Globus pallidus (tissue), 1 donor: ENCODE measurements around the gene NEK7.

Experiments
- DNase-seq: peaks from one replicate; pipeline ENCODE4 v3.0.0-alpha.2; 2015; ENCODE audit warnings: low spot score

The NEK7 gene

GRCh38 chr1:198143797-198144196 lies 13.0 kb upstream of the NEK7 start:
- no peak for DNase-seq

DNA sequence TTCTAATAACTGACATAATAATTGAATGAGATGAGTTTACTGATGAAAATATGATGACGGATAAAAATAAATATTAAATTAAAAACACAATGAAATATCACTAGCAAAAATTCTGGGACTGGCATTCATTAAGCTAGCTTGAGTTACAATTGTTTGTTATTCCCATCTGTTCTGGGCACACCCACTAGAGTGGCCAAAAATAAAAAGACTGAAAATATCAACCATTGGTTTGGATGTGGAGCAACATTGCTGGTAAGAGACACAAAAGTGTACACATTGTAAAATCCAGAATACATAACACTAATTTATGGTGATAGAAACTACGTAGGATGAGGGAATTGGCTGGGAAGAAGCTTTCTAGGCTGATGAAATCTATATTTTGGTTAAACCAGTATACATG lies 9.6 kb upstream of the NEK7 start:
- DNase-seq: no peak

- DNase-seq: no peak
These were observed 6.4 kb upstream of the NEK7 start for GRCh38 chr1:198150369-198150768.

- DNase-seq: no peak
These were observed 5.1 kb upstream of the NEK7 start for GRCh38 chr1:198151688-198152087.

DNA sequence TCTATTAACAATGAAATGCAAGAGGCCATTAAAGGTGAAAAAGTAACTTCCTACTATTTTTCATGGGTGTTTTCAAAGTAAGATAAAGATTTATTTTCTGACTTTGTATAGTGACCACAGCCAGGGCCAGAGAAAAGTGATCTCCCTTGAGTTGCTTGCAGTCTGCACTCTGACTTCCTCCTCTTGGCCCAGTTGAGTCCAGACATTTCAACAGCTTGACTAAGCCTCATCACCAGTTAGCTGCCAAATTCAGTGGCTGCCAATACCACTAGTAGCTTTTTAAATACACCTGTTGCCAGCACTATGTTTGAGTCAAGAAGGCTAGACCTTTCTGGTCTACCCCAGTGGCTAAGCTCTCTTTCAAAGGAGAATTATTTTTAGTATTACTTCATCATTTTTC lies 3.7 kb upstream of the NEK7 start:
- DNase-seq: no peak

DNA sequence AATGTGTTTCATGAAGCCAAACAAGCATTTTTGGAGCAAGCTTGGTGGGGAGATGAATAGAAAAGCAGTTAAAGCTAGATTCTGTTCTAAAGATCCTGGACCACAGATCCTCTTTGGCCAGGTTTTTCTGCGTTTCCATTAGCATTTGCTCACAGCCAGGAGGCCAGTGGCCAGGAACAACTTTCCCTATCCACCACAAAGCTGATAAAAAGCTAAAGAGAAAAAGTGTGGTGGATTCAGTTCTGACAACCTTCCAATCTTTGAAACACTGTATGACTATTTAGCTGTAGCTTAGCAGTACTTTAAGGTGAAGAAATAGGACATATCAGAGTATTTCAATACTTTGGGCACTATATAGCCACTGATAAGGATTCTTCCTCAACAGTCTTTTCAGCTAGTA lies 3.0 kb upstream of the NEK7 start:
- DNase-seq: no peak

DNA sequence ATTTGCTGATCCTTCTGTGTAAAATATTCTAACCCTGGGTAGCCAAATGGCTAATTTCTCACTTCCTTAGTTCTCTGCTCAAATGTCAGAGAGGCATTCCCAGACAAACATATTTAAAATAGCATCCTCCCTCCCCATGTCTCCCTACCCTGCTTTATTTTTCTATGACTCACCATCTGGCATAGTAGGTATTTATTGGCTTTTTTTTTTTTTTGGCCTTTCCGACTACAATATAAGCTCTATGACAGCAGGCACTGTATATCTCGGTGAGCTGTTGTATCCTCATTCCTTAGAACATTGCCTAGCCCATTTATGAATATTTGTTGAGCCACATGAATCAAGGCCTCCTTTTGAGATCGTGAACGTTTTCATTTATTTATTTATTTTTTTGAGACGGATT lies 1.5 kb upstream of the NEK7 start:
- no peak for DNase-seq

DNA sequence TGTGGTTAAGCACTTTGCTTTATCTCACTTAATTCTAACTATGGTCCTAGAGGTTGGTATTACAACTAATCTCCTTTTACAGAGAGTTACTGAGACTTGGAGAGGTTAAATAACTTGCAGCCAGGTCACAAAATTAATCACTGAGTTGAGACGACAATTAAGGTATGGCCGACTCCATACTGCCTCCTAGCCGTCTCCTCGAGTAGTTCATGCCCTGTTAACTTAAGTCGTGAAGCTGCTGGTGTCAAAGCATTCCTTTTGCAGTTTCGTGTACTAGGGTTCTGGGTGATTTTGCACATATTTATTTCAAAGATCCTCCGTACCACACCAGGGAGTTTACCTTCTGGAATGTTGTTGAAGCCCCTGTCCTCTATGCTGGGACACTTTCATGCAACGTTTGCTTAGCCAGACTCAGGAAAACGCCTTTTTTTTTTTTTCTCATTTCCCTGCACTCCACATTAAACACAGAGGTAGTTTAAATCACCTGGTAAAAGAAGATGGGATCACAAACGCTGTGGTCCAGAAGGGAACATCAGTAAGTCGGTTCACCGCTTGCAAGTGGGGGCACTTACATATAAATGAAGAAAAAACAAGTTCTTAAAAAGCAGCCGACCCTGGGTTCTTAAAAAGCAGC lies 570 bp upstream of the NEK7 start:
- peak; percentile 50 for DNase-seq

- DNase-seq: peak; percentile 96
These were observed 546 bp downstream of the NEK7 start for GRCh38 chr1:198157241-198157846.

GRCh38 chr1:198157847-198158725 lies 1.3 kb downstream of the NEK7 start:
- peak; percentile 43 for DNase-seq

GRCh38 chr1:198158735-198159589 lies 2.2 kb downstream of the NEK7 start:
- peak; percentile 92 for DNase-seq

DNA sequence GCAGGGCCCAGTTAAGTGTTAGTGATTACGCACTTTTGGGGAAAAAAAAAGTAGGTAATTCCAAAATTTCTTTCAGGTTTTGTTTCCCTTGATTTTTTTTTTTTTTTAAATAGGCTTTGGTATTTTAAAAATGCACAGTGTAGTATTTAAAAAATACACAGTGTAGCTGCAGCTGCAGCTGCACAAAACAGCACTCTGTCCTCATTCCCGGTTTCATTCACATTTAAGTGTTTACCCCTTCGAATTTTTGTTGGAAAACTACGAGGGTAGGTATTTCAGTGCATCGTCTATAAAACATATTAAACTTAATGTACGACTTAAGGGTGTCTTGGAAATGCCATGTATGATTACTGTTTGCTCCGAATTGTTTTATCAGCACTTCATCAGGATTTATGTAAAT lies 3.4 kb downstream of the NEK7 start:
- no peak for DNase-seq

GRCh38 chr1:198160946-198161614 lies 4.3 kb downstream of the NEK7 start:
- no peak for DNase-seq

DNA sequence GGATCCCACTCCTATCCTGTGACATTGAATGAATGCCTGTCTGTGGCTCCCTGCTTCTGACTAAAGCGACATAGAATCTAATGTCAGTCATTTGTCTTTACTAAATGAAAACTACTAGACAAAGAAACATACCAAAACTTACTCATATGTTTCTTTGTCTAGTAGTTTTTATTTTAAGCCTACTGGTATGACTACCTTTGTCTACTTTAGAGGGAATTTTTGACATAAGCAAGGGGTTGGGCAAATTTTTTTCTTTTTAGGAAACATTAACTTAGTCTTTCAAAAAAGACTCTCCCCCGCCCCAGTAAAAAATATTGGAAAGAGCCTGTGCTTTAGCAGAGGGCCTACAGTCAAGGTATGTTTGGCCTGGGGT lies 4.9 kb downstream of the NEK7 start:
- no peak for DNase-seq

DNA sequence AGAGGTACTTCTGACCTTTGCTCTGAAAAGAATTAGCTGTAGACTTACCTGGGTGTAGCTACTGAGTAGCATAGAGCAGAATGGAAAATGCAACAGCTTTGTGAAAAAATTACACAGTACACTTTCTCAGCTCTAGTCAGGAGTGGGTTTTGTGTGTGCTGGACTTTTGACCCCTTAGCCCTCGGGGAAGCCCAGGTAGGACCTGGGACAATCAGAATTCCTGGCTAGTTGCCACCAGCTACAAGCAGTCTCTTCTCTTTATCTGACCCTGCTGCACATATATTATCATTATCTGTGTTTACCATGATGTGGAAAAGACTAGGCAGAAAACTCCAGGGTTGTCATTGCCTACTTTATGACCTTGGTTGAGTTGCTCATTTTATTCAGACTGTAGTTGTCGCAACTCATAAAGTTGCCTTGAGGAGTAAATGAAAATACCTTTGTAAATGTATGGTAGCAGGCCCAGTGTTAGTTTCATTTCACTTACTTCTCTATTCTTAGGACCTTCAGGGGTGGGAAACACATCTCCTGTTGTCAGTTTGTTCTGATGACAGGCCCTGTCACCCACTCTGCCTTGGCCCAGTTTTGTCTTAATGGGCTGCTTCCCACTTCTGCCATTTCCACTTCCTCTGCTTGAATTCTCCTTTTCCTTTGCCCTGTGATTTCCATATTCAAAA lies 5.4 kb downstream of the NEK7 start:
- peak; percentile 14 for DNase-seq

GRCh38 chr1:198165927-198166647 lies 9.3 kb downstream of the NEK7 start:
- no peak for DNase-seq

- DNase-seq: no peak
These were observed 10.1 kb downstream of the NEK7 start for GRCh38 chr1:198166900-198167299.

DNA sequence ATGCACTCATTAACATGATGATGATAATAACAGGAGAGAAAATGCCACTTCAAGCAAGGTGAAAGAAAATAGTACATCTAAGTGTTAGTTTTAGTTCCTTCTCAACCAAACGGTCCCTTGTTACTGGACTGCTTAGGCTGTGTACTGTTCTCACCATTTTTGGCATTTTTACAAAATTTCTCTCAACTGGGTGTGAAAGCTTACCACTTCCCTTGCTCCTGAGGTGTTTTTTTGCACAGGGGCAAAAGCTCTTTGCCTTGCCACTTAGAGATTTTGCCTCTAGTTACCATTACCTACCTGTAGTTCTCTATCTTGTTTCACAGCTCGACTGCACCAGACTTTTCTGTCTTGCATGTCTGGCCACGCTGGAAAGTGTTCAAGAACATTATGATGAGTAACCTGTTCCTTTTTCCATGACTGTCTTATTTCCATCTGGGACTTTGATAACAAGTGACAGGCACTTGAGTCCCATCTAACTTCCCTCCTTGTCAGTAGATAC lies 10.7 kb downstream of the NEK7 start:
- DNase-seq: no peak

DNA sequence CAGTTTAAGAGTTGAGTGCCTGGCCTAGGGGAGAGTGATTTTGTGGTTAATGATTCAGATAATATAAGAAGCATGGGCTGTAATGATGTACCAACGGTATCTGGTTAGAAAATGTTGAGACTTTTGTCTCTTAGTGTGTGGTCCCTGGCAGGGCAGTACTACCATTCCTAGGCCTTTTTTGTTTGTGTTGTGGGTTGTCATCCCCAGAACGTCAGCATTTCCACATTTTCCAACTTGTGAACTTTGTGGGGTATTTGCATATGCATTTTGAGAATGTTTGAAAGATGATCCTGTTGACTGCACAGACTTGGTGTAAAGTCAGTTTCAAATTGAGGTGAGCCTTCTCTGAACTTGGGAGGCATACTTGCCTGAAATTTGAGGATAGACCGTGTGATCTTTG lies 11.4 kb downstream of the NEK7 start:
- DNase-seq: no peak

DNA sequence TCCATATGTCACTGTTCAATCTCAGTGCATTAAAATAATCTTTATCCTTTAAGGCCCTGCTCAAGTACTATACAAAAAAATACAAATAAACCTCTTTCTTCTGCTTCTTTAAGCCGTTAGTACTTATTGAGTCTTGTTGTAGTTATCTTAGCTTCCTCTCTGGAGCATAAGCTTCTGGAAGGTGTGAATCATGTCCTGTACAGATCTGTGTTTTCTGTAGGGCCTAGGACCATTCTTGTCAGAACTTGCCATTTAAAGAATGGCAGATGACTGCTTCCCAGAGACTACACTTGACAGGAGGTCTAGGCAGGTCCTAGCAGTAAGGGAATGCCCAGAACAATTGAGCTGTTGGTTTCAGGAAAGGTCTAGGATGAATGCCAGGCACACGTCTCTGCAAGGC lies 12.9 kb downstream of the NEK7 start:
- no peak for DNase-seq
